Occipital lobe (tissue), 3 donors: Measurements from ENCODE around the gene CNOT6L. TPM values are rescaled to one million over a fixed set of nuclear protein-coding genes. Genes with fewer than 3 reads are reported as not detected.

Experiments
- DNase-seq: peaks from one replicate; lab custom pipeline; 2025; lab: John Stamatoyannopoulos, UW
- small RNA-seq: library from RNA; depleted of rRNA; stranded (forward); fragments of <200 nt; gene quantifications from one replicate; pipeline ENCODE3, GENCODE V24; 2014
- total RNA-seq: library from RNA; depleted of rRNA; stranded (reverse); fragments of >200 nt; gene quantifications from one replicate; pipeline ENCODE4 v1.2.3, GENCODE V29; 2014

CNOT6L gene
- total RNA-seq, 1 donor from 2014 or later = 49.4 TPM

GRCh38 chr4:77713884-77714283 is 105.3 kb downstream of the CNOT6L start:
- no peak for DNase-seq

- DNase-seq = no peak
These were observed 106.5 kb downstream of the CNOT6L start for GRCh38 chr4:77712675-77713074.

GRCh38 chr4:77711469-77711868 is 107.7 kb downstream of the CNOT6L start:
- DNase-seq = no peak

- DNase-seq = no peak
These were observed 108.5 kb downstream of the CNOT6L start for GRCh38 chr4:77710684-77711083.

GRCh38 chr4:77710059-77710458 is 109.1 kb downstream of the CNOT6L start:
- DNase-seq = no peak

- DNase-seq = no peak
These were observed 112.5 kb downstream of the CNOT6L start for GRCh38 chr4:77706717-77707116.

GRCh38 chr4:77703666-77704065 is 115.5 kb downstream of the CNOT6L start:
- no peak for DNase-seq

GRCh38 chr4:77701121-77701520 is 118.0 kb downstream of the CNOT6L start:
- no peak for DNase-seq

- DNase-seq = no peak
These were observed 119.4 kb downstream of the CNOT6L start for GRCh38 chr4:77699731-77700210.

GRCh38 chr4:77697860-77698590 is 121.1 kb downstream of the CNOT6L start:
- DNase-seq = no peak

- no peak for DNase-seq
These were observed 123.4 kb downstream of the CNOT6L start for GRCh38 chr4:77695774-77696173.

- no peak for DNase-seq
These were observed 126.2 kb downstream of the CNOT6L start for GRCh38 chr4:77692847-77693432.

- no peak for DNase-seq
These were observed 137.4 kb downstream of the CNOT6L start for GRCh38 chr4:77681792-77682191.

- no peak for DNase-seq
These were observed 142.3 kb downstream of the CNOT6L start for GRCh38 chr4:77676842-77677241.

- no peak for DNase-seq
These were observed 148.1 kb downstream of the CNOT6L start for GRCh38 chr4:77671051-77671450.

GRCh38 chr4:77669946-77670590 is 149.1 kb downstream of the CNOT6L start:
- DNase-seq = no peak

- no peak for DNase-seq
These were observed 153.6 kb downstream of the CNOT6L start for GRCh38 chr4:77665381-77666069.

Small RNA genes within 50 kb of the gene (small RNA-seq; reads per million reads assigned to genes)
- gene AC112225.1 (not detected), gene RF00612 (not detected)

Other genes starting within 250 kb of the CNOT6L start
- gene CXCL13, start 213.5 kb downstream of the CNOT6L start, total RNA-seq = not detected
- 40.9 TPM for gene MRPL1, start 43.5 kb upstream of the CNOT6L start, total RNA-seq
- 7.0 TPM for gene FRAS1, start 238.0 kb upstream of the CNOT6L start, total RNA-seq